OCI-LY3 (cell line): ENCODE data around the gene FAM222B.

ENCODE experiments used
- CTCF ChIP-seq: fragments of 200-600, 300-600 bp; sonication (generic); IDR thresholded peaks from 2 replicates; pipeline ENCODE4 v1.5.1; 2014; ENCODE audit warnings: antibody characterized with exemption, low read length, low read depth
- EZH2phosphoT487 ChIP-seq: fragments of 200-600 bp; shearing (Covaris generic); IDR thresholded peaks from 2 replicates; pipeline ENCODE4 v1.6.1; 2018; ENCODE audit warnings: antibody characterized with exemption, mixed run types, low read depth

- TF ChIP-seq CTCF (no peak), EZH2phosphoT487 (no peak)
Measured at GRCh38 chr17:28865946-28866752, 23.6 kb upstream of the FAM222B start.
